DMS53 (cell line): Measurements from ENCODE around the gene TTN.
"Not testable (repeated sequence)": the region's sequence is repeated elsewhere in the genome, so short reads cannot be mapped to it uniquely, and the experiment has no call there.

Experiments
- DNase-seq: peaks from one replicate; lab custom pipeline; 2025; lab: John Stamatoyannopoulos, UW

TTN gene

GRCh38 chr2:178658480-178658879, 148.7 kb downstream of the TTN start:
- DNase-seq, result not testable (repeated sequence)

GRCh38 chr2:178650554-178650953, 156.7 kb downstream of the TTN start:
- DNase-seq, result no peak

GRCh38 chr2:178644919-178645318, 162.3 kb downstream of the TTN start:
- no peak for DNase-seq

- DNase-seq, result no peak
Observed at GRCh38 chr2:178641498-178641897, 165.7 kb downstream of the TTN start.

GRCh38 chr2:178635897-178636296, 171.3 kb downstream of the TTN start:
- DNase-seq, result no peak

- DNase-seq, result no peak
Observed at GRCh38 chr2:178632729-178633128, 174.5 kb downstream of the TTN start.

GRCh38 chr2:178630581-178630980, 176.6 kb downstream of the TTN start:
- DNase-seq, result no peak

- DNase-seq, result no peak
Observed at GRCh38 chr2:178629463-178629862, 177.8 kb downstream of the TTN start.

- no peak for DNase-seq
Observed at GRCh38 chr2:178628605-178629004, 178.6 kb downstream of the TTN start.

- DNase-seq, result no peak
Observed at GRCh38 chr2:178627401-178627800, 179.8 kb downstream of the TTN start.

GRCh38 chr2:178615969-178616368, 191.3 kb downstream of the TTN start:
- DNase-seq, result peak; percentile 15

GRCh38 chr2:178602901-178603300, 204.3 kb downstream of the TTN start:
- no peak for DNase-seq

- DNase-seq, result no peak
Observed at GRCh38 chr2:178592655-178593054, 214.6 kb downstream of the TTN start.

GRCh38 chr2:178589335-178589734, 217.9 kb downstream of the TTN start:
- DNase-seq, result no peak

- DNase-seq, result no peak
Observed at GRCh38 chr2:178584666-178585065, 222.6 kb downstream of the TTN start.

GRCh38 chr2:178579006-178579405, 228.2 kb downstream of the TTN start:
- no peak for DNase-seq

GRCh38 chr2:178574789-178575188, 232.4 kb downstream of the TTN start:
- no peak for DNase-seq

GRCh38 chr2:178568227-178568626, 239.0 kb downstream of the TTN start:
- no peak for DNase-seq

GRCh38 chr2:178553047-178553446, 254.2 kb downstream of the TTN start:
- DNase-seq, result no peak

GRCh38 chr2:178550352-178550751, 256.9 kb downstream of the TTN start:
- no peak for DNase-seq

GRCh38 chr2:178542569-178542968, 264.7 kb downstream of the TTN start:
- no peak for DNase-seq

- no peak for DNase-seq
Observed at GRCh38 chr2:178542161-178542560, 265.1 kb downstream of the TTN start.

- no peak for DNase-seq
Observed at GRCh38 chr2:178536037-178536436, 271.2 kb downstream of the TTN start.

GRCh38 chr2:178531168-178531567, 276.1 kb downstream of the TTN start:
- DNase-seq, result no peak

GRCh38 chr2:178530625-178531142, 276.5 kb downstream of the TTN start:
- DNase-seq, result no peak
